ENCODE results near the gene TRAF2.

- TF ChIP-seq EZH2 (IDR thresholded peaks at IDR 0.05) (no peak), POLR2AphosphoS5 (IDR thresholded peaks at IDR 0.05; ENCODE audit: borderline replicate concordance, low read depth, low read length) (no peak), FOXP2 (optimal IDR thresholded peaks at IDR 0.05; ENCODE audit: control extremely low read depth, extremely low read length, insufficient read depth) (no peak)
These were observed 69.1 kb downstream of the TRAF2 start for GRCh38 chr9:136955202-136955942.

Data from SK-N-MC (cell line).